Upper lobe of right lung (tissue), 1 donor: ENCODE data around the gene LSM12. TPM values are rescaled to one million over a fixed set of nuclear protein-coding genes. Genes with fewer than 3 reads are reported as not detected.
"Not testable (repeated sequence)": the region's sequence is repeated elsewhere in the genome, so short reads cannot be mapped to it uniquely, and the experiment has no call there.

Source experiments
- ATAC-seq: fragments of 200-7000 bp; cut with Tn5 transposase; one replicate; pipeline ENCODE4 v1.9.1; 2020; ENCODE audit warnings: mild to moderate bottlenecking, moderate library complexity
- DNase-seq: peaks from one replicate; pipeline ENCODE4 v3.0.0-alpha.2; 2020
- H3K27ac ChIP-seq: fragments of 200-600 bp; one replicate; pipeline ENCODE4 v1.8.0; 2022
- H3K27me3 ChIP-seq: fragments of 200-600 bp; one replicate; pipeline ENCODE4 v1.8.0; 2022; ENCODE audit warnings: mild to moderate bottlenecking
- H3K36me3 ChIP-seq: fragments of 200-600 bp; one replicate; pipeline ENCODE4 v1.8.0; 2022
- H3K4me1 ChIP-seq: fragments of 200-600 bp; one replicate; pipeline ENCODE4 v1.8.0; 2022
- H3K4me3 ChIP-seq: fragments of 200-600 bp; one replicate; pipeline ENCODE4 v1.8.0; 2022; ENCODE audit warnings: mild to moderate bottlenecking
- H3K9me3 ChIP-seq: fragments of 200-600 bp; one replicate; pipeline ENCODE4 v1.8.0; 2022
- CTCF ChIP-seq: fragments of 200-600 bp; IDR thresholded peaks from one replicate; pipeline ENCODE4 v1.8.0; 2022; ENCODE audit warnings: antibody characterized with exemption
- intact Hi-C: fragments of 100-400 bp; cut with DNase I; formaldehyde crosslinking; loops from one replicate; pipeline ENCODE4 v1.11.0; 2022
- total RNA-seq: library from RNA; stranded (reverse); fragmentation: NEBNext Ultra II Directional; extraction: Animal tissue kit (Norgen Biotek cat#: 25700); gene quantifications from one replicate; pipeline ENCODE4 v1.2.1, GENCODE V29; 2021
- donor health status: DM: no; HTN: yes; CAD: no; lungs with severe emphysema.

Gene LSM12
- total RNA-seq, 1 donor from 2014 or later: 39.8 TPM

- ATAC-seq: no peak
- H3K27ac ChIP-seq: no peak overlapping the region
These were observed 27.9 kb downstream of the LSM12 start for GRCh38 chr17:44038604-44039011.

GRCh38 chr17:44037471-44037870 is 29.0 kb downstream of the LSM12 start:
- DNase-seq: no peak
- no peak overlapping the region for H3K4me3 ChIP-seq
- H3K4me1 ChIP-seq: peaks cover 13% of the 10 kb centered on the region
- H3K9me3 ChIP-seq: no peaks in the 10 kb centered on the region
- H3K27ac ChIP-seq: no peak overlapping the region
- no peaks in the 10 kb centered on the region for H3K27me3 ChIP-seq
- no peak for TF ChIP-seq CTCF
- ATAC-seq: no peak
- H3K36me3 ChIP-seq: peaks cover 49% of the 10 kb centered on the region
- intact Hi-C loops: no loop called here

More at GRCh38 chr17:44038604-44039011, 27.9 kb downstream of the LSM12 start:
- Histone ChIP-seq H3K27me3 (no peaks in the 10 kb centered on the region), H3K9me3 (no peaks in the 10 kb centered on the region), H3K4me1 (peaks cover 23% of the 10 kb centered on the region), H3K36me3 (peaks cover 44% of the 10 kb centered on the region), H3K4me3 (no peak overlapping the region)
- intact Hi-C loops: no loop called here
- no peak for DNase-seq
- no peak for TF ChIP-seq CTCF

- ATAC-seq, H3K4me1 ChIP-seq, H3K27me3 ChIP-seq, H3K4me3 ChIP-seq, intact Hi-C loops, H3K27ac ChIP-seq, H3K9me3 ChIP-seq, DNase-seq: not testable (repeated sequence)
- H3K36me3 ChIP-seq: peaks cover 52% of the 10 kb centered on the region
These were observed 31.8 kb downstream of the LSM12 start for GRCh38 chr17:44034688-44035087.

GRCh38 chr17:44033861-44034408 is 32.5 kb downstream of the LSM12 start:
- ATAC-seq (no peak), DNase-seq (no peak)
- Histone ChIP-seq H3K4me1 (no peaks in the 10 kb centered on the region), H3K36me3 (peaks cover 49% of the 10 kb centered on the region), H3K27me3 (no peaks in the 10 kb centered on the region), H3K4me3 (no peak overlapping the region), H3K9me3 (no peaks in the 10 kb centered on the region), H3K27ac (no peak overlapping the region)
- no peak for TF ChIP-seq CTCF
- intact Hi-C loops: no loop called here

GRCh38 chr17:44030482-44030881 is 36.0 kb downstream of the LSM12 start:
- no peak overlapping the region for H3K4me3 ChIP-seq
- H3K27ac ChIP-seq: no peak overlapping the region
- intact Hi-C loops: no loop called here
- H3K36me3 ChIP-seq: peaks cover 19% of the 10 kb centered on the region
- DNase-seq (no peak), ATAC-seq (no peak)
- no peak for TF ChIP-seq CTCF
- no peaks in the 10 kb centered on the region for H3K9me3 ChIP-seq
- H3K4me1 ChIP-seq: no peaks in the 10 kb centered on the region
- H3K27me3 ChIP-seq: no peaks in the 10 kb centered on the region

GRCh38 chr17:44029736-44030135 is 36.7 kb downstream of the LSM12 start:
- Histone ChIP-seq H3K9me3 (no peaks in the 10 kb centered on the region), H3K4me3 (no peak overlapping the region), H3K27me3 (no peaks in the 10 kb centered on the region), H3K27ac (no peak overlapping the region), H3K36me3 (peaks cover 19% of the 10 kb centered on the region), H3K4me1 (no peaks in the 10 kb centered on the region)
- intact Hi-C loops: no loop called here
- no peak for ATAC-seq
- no peak for TF ChIP-seq CTCF
- DNase-seq: no peak
